8988T (cell line): Measurements from ENCODE around the gene DPY19L2.
"Not testable (repeated sequence)": the region's sequence is repeated elsewhere in the genome, so short reads cannot be mapped to it uniquely, and the experiment has no call there.

Source experiments
- DNase-seq: peaks from one replicate; pipeline ENCODE4 v3.0.0; 2011

DPY19L2 gene

DNA sequence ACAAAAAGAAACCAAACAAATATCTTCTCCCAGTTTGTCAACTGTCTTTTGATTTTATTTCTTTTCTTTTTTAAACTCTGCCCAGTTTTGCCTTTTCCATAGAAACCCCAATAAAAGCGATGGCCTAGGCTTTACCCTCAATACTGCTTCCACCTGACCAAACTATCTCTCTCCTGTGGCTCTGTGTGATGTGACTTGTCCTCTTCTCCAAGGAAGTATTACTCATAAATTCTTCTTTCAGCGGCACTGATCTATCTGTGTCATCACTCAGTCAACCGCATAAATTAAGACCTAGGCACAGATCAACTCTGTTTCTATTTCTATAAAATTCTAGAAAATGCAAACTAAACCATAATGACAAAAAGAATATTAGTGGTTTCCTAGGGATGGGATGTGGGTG lies 9.8 kb downstream of the DPY19L2 start:
- DNase-seq = not testable (repeated sequence)

DNA sequence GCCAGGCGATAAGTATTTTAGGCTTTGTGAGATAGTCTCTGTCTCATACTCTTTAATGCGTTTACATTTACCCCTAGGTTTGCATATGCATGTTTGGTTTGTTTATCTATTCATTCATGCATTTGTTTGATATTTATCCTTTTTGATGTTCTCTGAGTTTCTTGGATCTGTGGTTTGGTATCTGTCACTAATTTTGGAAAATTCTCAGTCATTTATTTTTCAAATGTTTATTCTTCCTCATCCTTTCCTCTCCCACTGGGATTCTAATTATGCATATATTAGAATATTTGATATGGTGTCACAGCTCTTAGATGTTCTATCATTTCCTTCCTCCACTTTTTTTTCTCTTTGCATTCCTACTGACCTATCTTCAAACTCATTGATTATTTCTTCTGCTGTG lies 11.9 kb downstream of the DPY19L2 start:
- not testable (repeated sequence) for DNase-seq

GRCh38 chr12:63655543-63656257 lies 12.6 kb downstream of the DPY19L2 start:
- DNase-seq = not testable (repeated sequence)

DNA sequence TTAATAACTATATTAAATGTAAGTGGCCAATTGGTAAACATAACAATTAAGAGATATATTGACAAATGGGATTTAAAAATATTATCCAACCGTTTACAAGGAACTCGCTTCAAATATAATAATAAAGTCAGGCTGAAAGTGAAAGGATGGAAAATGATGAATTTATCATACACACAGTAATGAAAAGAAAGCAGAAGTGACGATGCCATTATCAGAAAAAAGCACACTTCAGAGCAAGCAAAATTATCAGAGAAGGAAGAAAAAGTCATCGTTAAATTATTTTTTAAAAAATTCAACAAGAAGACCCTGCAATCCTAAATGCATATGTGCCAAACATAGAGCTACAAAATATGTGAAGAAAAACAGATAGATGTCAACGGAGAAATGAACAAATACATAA lies 13.8 kb downstream of the DPY19L2 start:
- not testable (repeated sequence) for DNase-seq

DNA sequence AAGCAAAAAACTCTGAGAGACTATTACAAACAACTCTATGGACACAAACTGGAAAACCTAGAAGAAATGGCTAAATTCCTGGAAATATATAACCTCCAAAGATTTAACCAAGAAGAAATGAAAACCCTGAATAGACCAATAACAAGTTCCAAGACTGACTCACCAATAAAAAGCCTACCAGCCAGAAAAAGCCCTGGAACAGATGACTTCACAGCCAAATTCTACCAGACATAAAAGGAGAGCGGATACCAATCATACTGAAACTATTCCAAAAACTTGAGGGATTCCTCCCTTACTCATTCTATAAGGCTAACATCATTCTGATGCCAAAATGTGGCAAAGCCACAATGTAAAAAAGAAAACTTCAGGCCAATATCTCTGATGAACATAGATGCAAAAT lies 18.8 kb downstream of the DPY19L2 start:
- DNase-seq = not testable (repeated sequence)

GRCh38 chr12:63643381-63644140 lies 24.7 kb downstream of the DPY19L2 start:
- DNase-seq = not testable (repeated sequence)

DNA sequence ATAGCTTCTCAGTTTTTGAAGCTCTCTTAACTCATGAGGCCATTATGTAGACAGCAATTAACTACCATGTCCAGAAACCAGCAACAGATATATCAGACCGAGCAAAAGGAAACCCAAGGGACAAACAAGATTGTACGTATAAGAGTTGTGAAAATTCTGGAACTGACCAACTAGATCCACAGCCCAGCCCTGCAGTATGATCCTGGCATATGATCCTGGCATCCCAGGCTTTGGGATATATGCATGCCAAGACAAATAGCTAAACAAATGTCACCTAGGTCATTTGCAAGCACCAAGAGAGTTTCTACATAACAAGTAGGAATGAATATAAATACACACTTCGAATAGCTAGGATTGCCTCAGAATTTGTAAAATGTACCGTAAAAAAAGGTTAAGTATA lies 44.0 kb downstream of the DPY19L2 start:
- DNase-seq = not testable (repeated sequence)

- not testable (repeated sequence) for DNase-seq
Measured at GRCh38 chr12:63615544-63615943, 52.7 kb downstream of the DPY19L2 start.

- DNase-seq = not testable (repeated sequence)
Measured at GRCh38 chr12:63611285-63611684, 57.0 kb downstream of the DPY19L2 start.

GRCh38 chr12:63609281-63609680 lies 59.0 kb downstream of the DPY19L2 start:
- DNase-seq = not testable (repeated sequence)

DNA sequence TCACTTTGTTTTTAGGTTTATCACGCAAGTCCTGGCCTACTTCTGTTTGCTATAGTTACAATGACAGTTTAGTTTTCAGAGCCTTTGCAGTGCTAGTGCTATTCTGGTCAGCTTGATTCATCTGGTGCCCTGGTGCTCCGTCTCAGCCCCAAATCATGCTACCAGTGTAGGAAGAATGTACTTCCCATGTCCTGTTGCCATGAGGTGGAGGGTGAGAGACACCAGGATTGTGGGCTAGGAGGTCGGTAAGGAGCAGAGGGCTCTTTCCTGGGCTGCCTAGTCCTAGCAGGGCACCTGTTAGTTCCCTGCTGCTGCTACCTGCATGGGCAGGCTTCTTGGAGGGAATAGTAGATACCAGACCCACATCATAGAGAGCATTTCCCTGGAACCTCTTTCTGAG lies 63.3 kb downstream of the DPY19L2 start:
- DNase-seq = not testable (repeated sequence)

GRCh38 chr12:63594828-63595227 lies 73.5 kb downstream of the DPY19L2 start:
- DNase-seq = not testable (repeated sequence)

GRCh38 chr12:63584426-63584825 lies 83.9 kb downstream of the DPY19L2 start:
- not testable (repeated sequence) for DNase-seq

DNA sequence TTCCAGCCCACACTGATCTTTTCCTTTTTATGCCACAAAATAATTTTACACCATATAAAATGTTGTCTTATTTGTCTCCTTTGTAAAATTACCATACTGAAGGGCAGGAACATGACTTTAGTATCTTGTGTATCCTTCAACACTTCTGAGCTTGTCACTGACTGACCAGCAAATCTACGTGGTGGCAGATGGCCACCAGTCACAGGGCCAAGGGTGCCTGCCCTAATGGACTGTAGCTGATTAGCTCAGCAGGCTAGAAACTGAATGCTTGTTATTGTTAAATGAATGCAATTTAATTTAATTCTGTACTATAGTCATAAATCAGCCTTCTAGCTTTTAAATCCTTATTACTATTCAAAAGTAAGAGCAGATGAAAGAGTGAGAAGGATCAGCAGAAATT lies 85.0 kb downstream of the DPY19L2 start:
- DNase-seq = not testable (repeated sequence)

DNA sequence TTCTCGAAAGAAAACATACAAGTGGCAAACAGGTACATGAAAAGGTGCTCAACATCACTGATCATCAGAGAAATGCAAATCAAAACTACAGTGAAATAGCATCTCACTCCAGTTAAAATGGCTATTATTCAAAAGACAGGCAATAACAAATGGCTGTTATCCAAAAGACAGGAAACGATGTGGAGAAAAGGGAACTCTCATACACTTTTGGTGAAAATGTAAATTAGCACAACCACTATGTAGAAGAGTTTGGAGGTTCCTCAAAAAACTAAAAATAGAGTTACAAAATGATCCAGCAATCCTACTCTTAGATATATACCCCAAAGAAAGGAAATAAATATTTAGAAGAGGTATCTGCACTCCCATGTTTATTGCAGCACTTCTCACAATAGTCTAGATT lies 90.7 kb downstream of the DPY19L2 start:
- DNase-seq = not testable (repeated sequence)

DNA sequence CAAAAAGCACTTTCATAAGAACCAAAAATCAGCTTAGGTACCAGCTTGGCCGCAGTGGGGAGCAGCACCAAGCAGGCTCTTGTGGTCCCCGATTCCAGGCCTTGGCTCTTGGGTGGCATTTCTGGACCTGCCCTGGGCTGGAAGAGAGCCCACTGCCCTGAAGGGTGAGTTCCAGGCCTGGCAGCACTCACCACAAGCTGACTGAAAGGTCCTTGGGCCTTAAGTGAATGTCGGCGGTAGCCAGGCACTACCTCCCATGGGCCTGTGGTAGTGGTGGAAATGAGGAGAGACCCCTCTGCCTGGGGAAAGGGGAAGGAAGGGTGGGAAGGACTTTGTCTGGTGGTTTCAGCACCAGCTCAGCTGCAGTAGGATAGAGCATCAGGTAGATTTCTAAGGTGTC lies 96.3 kb downstream of the DPY19L2 start:
- not testable (repeated sequence) for DNase-seq

DNA sequence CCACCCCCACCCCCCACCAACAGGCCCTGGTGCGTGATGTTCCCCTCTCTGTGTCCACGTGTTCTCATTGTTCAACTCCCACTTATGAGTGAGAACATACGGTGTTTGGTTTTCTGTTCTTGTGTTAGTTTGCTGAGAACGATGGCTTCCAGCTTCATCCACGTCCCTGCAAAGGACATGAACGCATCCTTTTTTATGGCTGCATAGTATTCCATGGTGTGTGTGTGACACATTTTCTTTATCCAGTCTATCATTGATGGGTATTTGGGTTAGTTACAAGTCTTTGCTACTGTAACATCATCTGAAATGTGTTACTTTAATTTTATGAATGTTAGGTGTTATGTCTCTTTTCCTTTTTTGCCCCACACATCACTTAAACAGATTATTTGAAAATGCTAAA lies 109.8 kb downstream of the DPY19L2 start:
- DNase-seq = not testable (repeated sequence)

- not testable (repeated sequence) for DNase-seq
Measured at GRCh38 chr12:63551397-63551796, 116.9 kb downstream of the DPY19L2 start.

DNA sequence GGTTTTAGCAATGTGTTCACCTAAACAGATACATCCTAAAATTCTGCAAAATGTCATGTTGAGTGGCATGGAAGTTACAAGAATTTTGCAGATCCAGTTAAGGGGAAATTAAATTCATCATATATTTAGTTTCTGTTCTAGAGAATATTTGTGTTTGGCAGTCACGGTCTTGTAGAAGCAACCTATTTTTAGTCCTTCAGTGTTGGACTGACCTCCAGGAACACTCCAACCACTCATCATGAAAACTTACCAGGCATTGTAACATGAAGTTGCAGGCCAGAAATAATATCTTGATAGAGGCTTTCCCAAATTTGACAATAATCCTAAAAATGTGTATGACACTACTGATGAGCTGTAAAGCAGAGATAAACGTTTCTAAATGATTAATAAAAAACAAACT lies 119.3 kb downstream of the DPY19L2 start:
- not testable (repeated sequence) for DNase-seq

DNA sequence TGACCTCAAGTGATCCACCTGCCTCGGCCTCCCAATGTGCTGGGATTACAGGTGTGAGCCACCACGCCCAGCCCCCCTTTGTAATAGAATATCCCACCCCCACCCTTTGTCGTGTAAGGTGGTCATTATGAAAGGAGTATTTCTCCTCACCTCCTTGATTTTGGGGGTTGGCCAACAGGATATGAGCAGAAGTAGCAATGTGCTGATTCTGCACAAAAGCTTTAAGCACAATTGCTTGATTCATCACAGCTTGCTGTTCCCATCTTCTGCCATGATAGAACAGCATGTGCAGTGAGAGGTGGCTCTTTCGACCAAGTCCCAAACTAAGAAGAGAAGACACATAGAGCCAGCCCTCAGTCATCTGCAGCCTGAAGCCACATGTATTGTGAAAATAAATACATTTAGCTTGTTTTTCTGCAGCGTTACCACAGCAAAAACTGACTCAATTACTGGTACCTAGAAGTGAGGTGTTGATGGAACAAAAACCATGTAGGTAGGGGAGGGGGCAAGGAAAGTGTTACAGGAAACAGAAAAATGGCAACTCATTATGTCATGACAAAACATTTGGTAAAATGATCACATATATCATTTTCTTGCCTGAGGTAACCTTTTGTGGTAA lies 122.9 kb downstream of the DPY19L2 start:
- DNase-seq = not testable (repeated sequence)

GRCh38 chr12:63538656-63539055 lies 129.6 kb downstream of the DPY19L2 start:
- DNase-seq = not testable (repeated sequence)

DNA sequence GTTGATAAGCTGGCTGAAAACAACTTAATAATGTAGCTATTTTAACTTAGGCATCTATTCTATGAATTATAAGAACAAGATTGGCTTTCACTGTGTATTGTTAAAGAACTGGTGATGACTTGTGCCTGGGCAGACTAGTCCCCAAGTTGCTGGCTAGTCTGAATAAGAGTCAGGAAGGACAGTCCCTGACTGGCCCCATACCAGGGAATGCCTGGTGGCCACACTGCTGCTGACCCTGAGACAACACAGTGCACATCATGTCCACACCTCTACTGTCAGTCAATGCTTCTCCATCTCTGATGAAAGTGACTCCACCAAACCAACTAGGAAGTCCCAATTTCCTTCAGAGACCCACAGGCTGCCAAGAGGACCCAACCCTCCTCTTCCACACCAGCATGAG lies 130.5 kb downstream of the DPY19L2 start:
- not testable (repeated sequence) for DNase-seq

DNA sequence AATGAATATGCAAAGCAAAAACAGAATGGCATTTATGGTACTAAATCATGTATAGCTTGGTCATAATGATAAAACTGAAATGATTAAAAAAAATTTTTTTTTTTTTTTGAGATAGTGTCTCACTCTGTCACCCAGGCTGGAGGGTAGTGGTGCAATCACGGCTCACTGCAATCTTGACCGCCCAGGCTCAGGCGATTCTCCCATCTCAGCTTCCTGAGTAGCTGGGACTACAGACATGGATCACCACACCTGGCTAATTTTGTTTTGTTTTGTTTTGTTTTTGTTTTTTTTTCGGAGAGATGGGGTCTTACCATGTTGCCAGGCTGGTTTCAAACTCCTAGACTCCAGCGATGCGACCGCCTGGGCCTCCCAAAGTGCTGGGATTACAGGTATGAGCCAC lies 138.7 kb downstream of the DPY19L2 start:
- DNase-seq = not testable (repeated sequence)

- DNase-seq = no peak
Measured at GRCh38 chr12:63525831-63526230, 142.5 kb downstream of the DPY19L2 start.
